Tibial nerve (tissue), 4 donors: ENCODE data around the gene CCDC169. TPM values are rescaled to one million over a fixed set of nuclear protein-coding genes. Genes with fewer than 3 reads are reported as not detected.

Experiments
- DNase-seq, 2 donors: peaks; one replicate each; pipeline ENCODE4 v3.0.0-alpha.2; 2019; ENCODE audit warnings: low spot score in 2 of 2
- H3K27ac ChIP-seq, 4 donors: fragments of 200-600 bp; sonication (generic) in 3 of 4; one replicate each; pipeline ENCODE4 v1.5.1; 2017 to 2019; ENCODE audit warnings: mild to moderate bottlenecking in 1 of 4
- H3K27me3 ChIP-seq, 2 donors: fragments of 200-600 bp; sonication (generic) in 1 of 2; one replicate each; pipeline versions ENCODE4 v1.5.1 to v1.6.0; 2017 to 2019
- H3K36me3 ChIP-seq, 3 donors: fragments of 200-600 bp; sonication (generic); one replicate each; pipeline ENCODE4 v1.5.1; 2018 to 2019
- H3K4me1 ChIP-seq, 4 donors: fragments of 200-600 bp; sonication (generic) in 3 of 4; one replicate each; pipeline ENCODE4 v1.5.1; 2017 to 2019
- H3K4me3 ChIP-seq, 4 donors: fragments of 200-600 bp; sonication (generic) in 3 of 4; one replicate each; pipeline ENCODE4 v1.5.1; 2017 to 2019; ENCODE audit warnings: mild to moderate bottlenecking in 1 of 4, moderate library complexity in 1 of 4
- H3K9me3 ChIP-seq, 4 donors: fragments of 200-600 bp; sonication (generic) in 3 of 4; one replicate each; pipeline ENCODE4 v1.5.1; 2017 to 2019
- EP300 ChIP-seq, 2 donors: sonication (generic); formaldehyde crosslinking; IDR thresholded peaks; one replicate each; pipeline ENCODE4 v1.6.1; 2017; ENCODE audit warnings: antibody characterized with exemption in 2 of 2, mild to moderate bottlenecking in 1 of 2
- POLR2A ChIP-seq, 2 donors: fragments of 450-650 bp; IDR thresholded peaks; one replicate each; pipeline ENCODE4 v1.6.1; 2017; ENCODE audit warnings: antibody characterized with exemption in 2 of 2, mild to moderate bottlenecking in 2 of 2, moderate library complexity in 2 of 2
- WGBS, 2 donors: methylation state at CpG; one replicate each; pipeline ENCODE4 v1.1.5; 2018; 5-methylcytosine and 5-hydroxymethylcytosine counted together
- total RNA-seq, 4 donors: library from RNA; depleted of rRNA; stranded (reverse); fragments of >200 nt; gene quantifications; one replicate each; pipeline ENCODE4 v1.1.0, GENCODE V29; 2016
- TF ChIP-seq, protein P1 (sequence below), 5 experiments: fragments of 200-600 bp in 3 of 5; fragments of 450-650 bp in 2 of 5; sonication (generic) in 3 of 5; IDR thresholded peaks; one replicate each; pipeline ENCODE4 v1.5.1; 2016 to 2019; ENCODE audit warnings: antibody characterized with exemption in 5 of 5, mild to moderate bottlenecking in 3 of 5, moderate library complexity in 2 of 5

Gene CCDC169
- total RNA-seq, 4 donors from 2014 or later, result 0.30 to 0.63 (median 0.39) TPM; not detected in 1

DNA sequence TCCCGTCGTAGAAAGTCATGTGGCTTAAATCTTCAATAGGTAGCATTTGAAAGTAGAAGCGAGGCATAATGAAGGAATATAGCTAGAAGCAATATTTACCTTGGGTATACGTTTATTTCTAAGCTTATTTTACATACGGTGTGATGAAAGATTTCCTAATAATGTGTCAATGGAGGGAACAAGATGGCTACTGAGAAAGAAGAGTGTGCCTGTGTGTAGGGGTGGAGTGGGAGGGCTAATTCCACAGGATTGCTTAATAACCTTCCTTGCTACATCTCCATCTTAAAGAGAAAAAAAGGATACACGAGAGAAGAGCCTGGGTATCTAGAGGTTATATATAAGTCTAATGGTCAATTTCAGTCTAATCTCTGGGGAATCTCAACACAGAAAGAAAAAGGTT is 46.6 kb upstream of the CCDC169 start:
- TF ChIP-seq, protein P1, sequence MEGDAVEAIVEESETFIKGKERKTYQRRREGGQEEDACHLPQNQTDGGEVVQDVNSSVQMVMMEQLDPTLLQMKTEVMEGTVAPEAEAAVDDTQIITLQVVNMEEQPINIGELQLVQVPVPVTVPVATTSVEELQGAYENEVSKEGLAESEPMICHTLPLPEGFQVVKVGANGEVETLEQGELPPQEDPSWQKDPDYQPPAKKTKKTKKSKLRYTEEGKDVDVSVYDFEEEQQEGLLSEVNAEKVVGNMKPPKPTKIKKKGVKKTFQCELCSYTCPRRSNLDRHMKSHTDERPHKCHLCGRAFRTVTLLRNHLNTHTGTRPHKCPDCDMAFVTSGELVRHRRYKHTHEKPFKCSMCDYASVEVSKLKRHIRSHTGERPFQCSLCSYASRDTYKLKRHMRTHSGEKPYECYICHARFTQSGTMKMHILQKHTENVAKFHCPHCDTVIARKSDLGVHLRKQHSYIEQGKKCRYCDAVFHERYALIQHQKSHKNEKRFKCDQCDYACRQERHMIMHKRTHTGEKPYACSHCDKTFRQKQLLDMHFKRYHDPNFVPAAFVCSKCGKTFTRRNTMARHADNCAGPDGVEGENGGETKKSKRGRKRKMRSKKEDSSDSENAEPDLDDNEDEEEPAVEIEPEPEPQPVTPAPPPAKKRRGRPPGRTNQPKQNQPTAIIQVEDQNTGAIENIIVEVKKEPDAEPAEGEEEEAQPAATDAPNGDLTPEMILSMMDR (IDR thresholded peaks at IDR 0.05), result no peak
- TF ChIP-seq EP300 (IDR thresholded peaks at IDR 0.05), result peak in 1 of 2 donors; percentile 41
- H3K4me1 ChIP-seq, result peaks cover 0 to 63% (median 13%) of the 10 kb centered on the region in 4 donors
- no peaks in the 10 kb centered on the region for H3K36me3 ChIP-seq
- peak overlapping the region in 3 of 4 donors; percentile 100 for H3K27ac ChIP-seq
- DNase-seq, result no peak
- H3K4me3 ChIP-seq, result peak overlapping the region in 2 of 4 donors; percentile 86 to 96
- 71 to 73% methylated on average over 6 of the region's 6 CpGs for whole genome bisulfite sequencing, 2 donors
- H3K9me3 ChIP-seq, result no peaks in the 10 kb centered on the region
- H3K27me3 ChIP-seq, result no peaks in the 10 kb centered on the region

DNA sequence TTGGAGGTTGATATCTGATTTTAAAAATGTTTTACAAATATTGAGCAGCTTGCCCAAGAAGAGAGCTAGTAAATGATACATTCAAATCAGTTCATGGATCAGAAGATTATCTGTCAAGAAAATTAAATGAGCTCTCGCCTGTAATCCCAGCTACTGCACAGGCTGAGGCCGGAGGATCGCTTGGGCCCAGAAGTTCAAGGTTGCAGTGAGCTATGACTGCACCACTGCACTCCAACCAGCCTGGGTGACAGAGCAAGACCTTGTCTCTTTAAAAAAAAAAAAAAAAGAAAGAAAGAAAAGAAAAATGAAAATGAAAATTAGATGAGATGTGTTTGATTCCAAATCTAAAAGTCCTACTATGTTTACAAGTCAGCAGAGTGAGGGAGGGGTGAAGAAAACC is 46.2 kb upstream of the CCDC169 start:
- peak overlapping the region in 2 of 4 donors; percentile 100 for H3K27ac ChIP-seq
- TF ChIP-seq, protein P1 (IDR thresholded peaks at IDR 0.05), result no peak
- TF ChIP-seq POLR2A (IDR thresholded peaks at IDR 0.05) (no peak), EP300 (IDR thresholded peaks at IDR 0.05) (no peak)
- WGBS, 2 donors, result 96% methylated on average over 3 of the region's 3 CpGs

DNA sequence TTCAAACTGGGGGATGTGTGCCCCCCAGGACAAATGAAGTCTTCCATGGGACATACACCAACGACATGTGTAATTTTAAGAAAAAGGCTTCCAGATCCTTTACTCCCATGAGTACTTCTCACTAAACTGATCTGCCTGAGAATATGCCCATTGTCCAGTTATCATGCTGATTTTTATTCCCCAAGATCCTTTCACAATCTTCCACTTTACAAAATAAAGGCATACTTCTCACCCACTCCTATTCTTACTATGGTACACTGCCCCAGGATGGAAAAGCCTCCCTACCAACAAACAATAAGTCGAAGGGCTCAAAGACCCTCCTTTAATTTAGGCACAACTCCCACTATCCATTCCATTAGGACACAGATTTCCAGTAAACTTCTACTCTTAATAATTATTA is 45.1 kb upstream of the CCDC169 start:
- no peak overlapping the region for H3K4me3 ChIP-seq
- peaks cover 0 to 76% (median 13%) of the 10 kb centered on the region in 4 donors for H3K4me1 ChIP-seq
- H3K27me3 ChIP-seq, result no peaks in the 10 kb centered on the region
- TF ChIP-seq, protein P1 (IDR thresholded peaks at IDR 0.05), result no peak
- no peak for TF ChIP-seq EP300 (IDR thresholded peaks at IDR 0.05)
- TF ChIP-seq POLR2A (IDR thresholded peaks at IDR 0.05), result no peak
- DNase-seq, result no peak
- WGBS, 2 donors, result 70 to 75% methylated on average over 2 of the region's 2 CpGs
- H3K9me3 ChIP-seq, result no peaks in the 10 kb centered on the region
- H3K36me3 ChIP-seq, result no peaks in the 10 kb centered on the region
- peak overlapping the region in 2 of 4 donors; percentile 1 to 15 for H3K27ac ChIP-seq

More for the DNA sequence above, 46.2 kb upstream of the CCDC169 start:
- no peaks in the 10 kb centered on the region for H3K36me3 ChIP-seq
- DNase-seq, result no peak
- H3K4me1 ChIP-seq, result peaks cover 0 to 65% (median 13%) of the 10 kb centered on the region in 4 donors
- no peaks in the 10 kb centered on the region for H3K9me3 ChIP-seq
- H3K27me3 ChIP-seq, result no peaks in the 10 kb centered on the region
- H3K4me3 ChIP-seq, result no peak overlapping the region

DNA sequence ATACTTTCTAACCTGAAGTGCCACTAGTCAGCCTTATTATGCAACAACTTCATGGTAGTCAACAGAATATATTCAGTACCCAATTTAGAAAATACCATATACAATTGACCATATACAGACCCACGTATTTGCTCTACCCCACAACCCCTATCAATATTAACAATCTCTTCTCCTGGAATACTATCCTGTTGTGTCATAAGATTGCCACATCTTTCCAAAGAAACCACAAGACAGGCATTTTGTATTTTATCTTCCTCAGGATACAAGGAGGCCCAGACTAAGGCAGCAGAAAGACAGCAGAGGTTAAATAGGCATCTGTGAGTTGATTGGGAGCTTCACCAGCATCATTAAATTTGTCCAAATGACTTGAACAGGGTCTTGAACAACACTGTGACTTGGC is 44.1 kb upstream of the CCDC169 start:
- TF ChIP-seq, protein P1 (IDR thresholded peaks at IDR 0.05), result no peak
- no peak for TF ChIP-seq POLR2A (IDR thresholded peaks at IDR 0.05)
- no peak for TF ChIP-seq EP300 (IDR thresholded peaks at IDR 0.05)
- H3K4me3 ChIP-seq, result no peak overlapping the region
- DNase-seq, result no peak
- H3K36me3 ChIP-seq, result no peaks in the 10 kb centered on the region
- H3K27me3 ChIP-seq, result no peaks in the 10 kb centered on the region
- WGBS, 2 donors, result 73 to 86% methylated on average over 1 of the region's 1 CpG
- H3K4me1 ChIP-seq, result peaks cover 0 to 76% (median 13%) of the 10 kb centered on the region in 4 donors
- no peaks in the 10 kb centered on the region for H3K9me3 ChIP-seq
- peak overlapping the region in 2 of 4 donors; percentile 3 to 15 for H3K27ac ChIP-seq

DNA sequence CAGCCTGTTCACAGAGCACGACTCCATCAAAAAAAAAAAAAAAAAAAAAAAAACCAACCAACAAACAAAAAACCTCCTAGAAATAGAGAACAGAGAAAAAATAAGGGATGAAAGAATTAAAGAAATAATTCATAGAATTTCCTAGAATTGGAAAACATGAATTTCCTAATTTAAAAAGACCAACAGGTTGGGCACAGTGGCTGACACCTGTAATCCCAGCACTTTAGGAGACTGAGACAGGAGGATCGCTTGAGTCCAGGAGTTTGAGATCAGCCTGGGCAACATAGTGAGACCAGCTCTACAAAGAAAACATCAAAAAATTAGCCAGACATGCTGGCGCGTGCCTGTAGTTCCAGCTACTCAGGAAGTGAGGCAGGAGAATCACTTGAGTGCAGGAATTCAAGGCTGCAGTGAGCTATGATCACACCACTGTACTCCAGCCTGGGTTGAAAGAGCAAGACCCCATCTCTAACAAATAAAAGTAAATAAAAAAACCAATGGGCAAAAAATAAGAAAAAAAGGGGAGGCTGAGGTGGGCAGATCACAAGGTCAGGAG is 42.1 kb upstream of the CCDC169 start:
- WGBS, 2 donors, result 92 to 94% methylated on average over 4 of the region's 4 CpGs
- peaks cover 0 to 7% (median 0%) of the 10 kb centered on the region in 3 donors for H3K36me3 ChIP-seq
- DNase-seq, result no peak
- TF ChIP-seq POLR2A (IDR thresholded peaks at IDR 0.05), result no peak
- TF ChIP-seq, protein P1 (IDR thresholded peaks at IDR 0.05), result no peak
- TF ChIP-seq EP300 (IDR thresholded peaks at IDR 0.05), result no peak
- no peaks in the 10 kb centered on the region for H3K27me3 ChIP-seq
- H3K4me1 ChIP-seq, result peaks cover 0 to 92% (median 11%) of the 10 kb centered on the region in 4 donors
- H3K4me3 ChIP-seq, result no peak overlapping the region
- H3K27ac ChIP-seq, result no peak overlapping the region
- no peaks in the 10 kb centered on the region for H3K9me3 ChIP-seq
